Neural cell (in vitro differentiated cells): ENCODE data around the gene SYK. TPM values are rescaled to one million over a fixed set of nuclear protein-coding genes. Genes with fewer than 3 reads are reported as not detected.

Experiments used
- H2AFZ ChIP-seq: fragments of 200-600, 300-800 bp; sonication (generic), shearing (Covaris generic); 2 replicates; pipeline ENCODE4 v1.6.0; 2014; ENCODE audit warnings: low read depth, mild to moderate bottlenecking, antibody characterized with exemption, low read length, moderate library complexity
- H3F3A ChIP-seq: fragments of 200-600 bp; shearing (Covaris generic); 2 replicates; pipeline ENCODE4 v1.6.1; 2016; ENCODE audit warnings: mild to moderate bottlenecking, moderate library complexity, mixed read lengths, antibody characterized with exemption, low read length; ENCODE audit not compliant: insufficient read depth, poor library complexity, severe bottlenecking
- H3K27ac ChIP-seq: fragments of 200-600, 300-800 bp; sonication (generic), shearing (Covaris generic); 2 replicates; pipeline ENCODE4 v1.5.1; 2014; ENCODE audit warnings: mild to moderate bottlenecking, low read length, moderate library complexity
- H3K27me3 ChIP-seq: fragments of 300-800, 200-600 bp; sonication (generic), shearing (Covaris generic); 2 replicates; pipeline ENCODE4 v1.6.0; 2014; ENCODE audit warnings: mild to moderate bottlenecking, low read depth, low read length, moderate library complexity; ENCODE audit not compliant: insufficient read depth
- H3K36me3 ChIP-seq: fragments of 300-800, 200-600 bp; sonication (generic), shearing (Covaris generic); 2 replicates; pipeline ENCODE4 v1.5.1; 2014; ENCODE audit warnings: mild to moderate bottlenecking, antibody characterized with exemption, low read length, moderate library complexity; ENCODE audit not compliant: insufficient read depth
- H3K4me2 ChIP-seq: fragments of 300-800, 200-600 bp; sonication (generic), shearing (Covaris generic); 2 replicates; pipeline ENCODE4 v1.6.0; 2014; ENCODE audit warnings: mild to moderate bottlenecking, low read length
- H3K4me3 ChIP-seq: fragments of 300-800, 200-600 bp; sonication (generic), shearing (Covaris generic); 2 replicates; pipeline ENCODE4 v1.5.1; 2014; ENCODE audit warnings: mild to moderate bottlenecking, low read length, moderate library complexity
- H3K79me2 ChIP-seq: fragments of 200-600 bp; shearing (Covaris generic); replicated peaks from 2 replicates; pipeline ENCODE4 v1.6.0; 2014; ENCODE audit warnings: mild to moderate bottlenecking, low read length, moderate library complexity; ENCODE audit not compliant: insufficient read depth
- H3K9ac ChIP-seq: fragments of 300-800, 200-600 bp; sonication (generic), shearing (Covaris generic); 2 replicates; pipeline ENCODE4 v1.6.1; 2016; ENCODE audit warnings: mild to moderate bottlenecking, low read length, mixed read lengths
- H3K9me2 ChIP-seq: fragments of 200-600 bp; shearing (Covaris generic); 2 replicates; pipeline ENCODE4 v1.6.1; 2016; ENCODE audit warnings: mild to moderate bottlenecking, low read length, mixed read lengths; ENCODE audit not compliant: insufficient read depth
- H3K9me3 ChIP-seq: fragments of 200-600, 300-800 bp; sonication (generic), shearing (Covaris generic); 2 replicates; pipeline ENCODE4 v1.6.1; 2016; ENCODE audit warnings: mild to moderate bottlenecking, mixed run types, low read length, moderate library complexity, mixed read lengths
- H4K20me1 ChIP-seq: fragments of 200-600 bp; shearing (Covaris generic); 2 replicates; pipeline ENCODE4 v1.6.1; 2016; ENCODE audit warnings: mild to moderate bottlenecking, mixed run types; ENCODE audit not compliant: insufficient read depth
- EP300 ChIP-seq: fragments of 450-650 bp; conservative IDR thresholded peaks from 2 replicates; pipeline ENCODE4 v1.6.1; 2014; ENCODE audit warnings: antibody characterized with exemption, mild to moderate bottlenecking, moderate library complexity; ENCODE audit not compliant: poor library complexity, severe bottlenecking
- EZH2 ChIP-seq: fragments of 200-600, 300-800 bp; shearing (Covaris generic), sonication (generic); IDR thresholded peaks from 2 replicates; pipeline ENCODE4 v1.6.1; 2014; ENCODE audit warnings: antibody characterized with exemption, low read length, borderline replicate concordance, mild to moderate bottlenecking; ENCODE audit not compliant: insufficient read depth, poor library complexity, severe bottlenecking
- MXI1 ChIP-seq: fragments of 450-650 bp; conservative IDR thresholded peaks from 2 replicates; pipeline ENCODE4 v1.6.1; 2014; ENCODE audit warnings: antibody characterized with exemption, mild to moderate bottlenecking; ENCODE audit not compliant: poor library complexity, severe bottlenecking
- POLR2AphosphoS5 ChIP-seq: IDR thresholded peaks from 2 replicates; pipeline ENCODE4 v1.6.1; 2012
- RAD21 ChIP-seq: fragments of 450-650 bp; conservative IDR thresholded peaks from 2 replicates; pipeline ENCODE4 v1.6.1; 2014; ENCODE audit warnings: antibody characterized with exemption, mild to moderate bottlenecking, moderate library complexity
- SMC3 ChIP-seq: fragments of 450-650 bp; conservative IDR thresholded peaks from 2 replicates; pipeline ENCODE4 v1.6.1; 2014; ENCODE audit warnings: antibody characterized with exemption, mild to moderate bottlenecking, moderate library complexity; ENCODE audit not compliant: poor library complexity
- TAF1 ChIP-seq: IDR thresholded peaks from 2 replicates; pipeline ENCODE4 v1.6.1; 2012; ENCODE audit warnings: low read depth
- polyA plus RNA-seq: library from polyadenylated mRNA; depleted of rRNA; stranded (reverse); fragments of >200 nt; gene quantifications from 2 replicates; pipeline ENCODE4 v1.2.3, GENCODE V29; 2014
- TF ChIP-seq, protein P1 (sequence below): fragments of 450-650 bp; IDR thresholded peaks from 2 replicates; pipeline ENCODE4 v1.5.1; 2014; ENCODE audit warnings: antibody characterized with exemption, mild to moderate bottlenecking, moderate library complexity; ENCODE audit not compliant: poor library complexity, severe bottlenecking
- TF ChIP-seq, protein P2 (sequence below): IDR thresholded peaks from 2 replicates; pipeline ENCODE4 v1.6.1; 2012; ENCODE audit warnings: borderline replicate concordance

SYK gene
- polyA plus RNA-seq, 1 donor from 2014 or later: not detected

DNA sequence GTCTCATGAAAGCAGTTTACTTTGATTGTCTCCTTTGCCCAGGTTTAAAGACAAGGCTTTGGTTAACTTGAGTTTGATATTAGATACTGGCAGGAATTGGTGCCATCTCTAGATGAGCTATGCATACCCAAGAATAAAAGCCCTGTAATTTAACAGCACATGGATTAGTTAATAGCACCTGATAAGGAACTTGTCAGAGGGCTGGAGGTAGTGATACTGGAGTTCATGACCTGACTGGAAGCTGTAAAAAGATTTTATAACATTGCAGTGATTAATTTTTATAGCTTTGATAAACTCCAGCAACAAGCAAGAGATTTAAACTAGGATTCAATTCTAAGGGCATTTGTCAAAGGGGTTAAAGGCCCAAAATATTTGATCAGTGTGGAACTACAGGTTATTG lies 34.9 kb upstream of the SYK start:
- H3K9ac ChIP-seq: no peak overlapping the region
- no peaks in the 10 kb centered on the region for H3K9me3 ChIP-seq
- no peaks in the 10 kb centered on the region for H3K79me2 ChIP-seq
- H4K20me1 ChIP-seq: no peaks in the 10 kb centered on the region
- no peak overlapping the region for H3K27ac ChIP-seq
- no peaks in the 10 kb centered on the region for H3K9me2 ChIP-seq
- no peaks in the 10 kb centered on the region for H3K27me3 ChIP-seq
- no peaks in the 10 kb centered on the region for H3K36me3 ChIP-seq
- H3F3A ChIP-seq: no peaks in the 10 kb centered on the region
- TF ChIP-seq MXI1: no peak
- TF ChIP-seq RAD21: no peak
- TF ChIP-seq POLR2AphosphoS5: no peak
- TF ChIP-seq, protein P1, sequence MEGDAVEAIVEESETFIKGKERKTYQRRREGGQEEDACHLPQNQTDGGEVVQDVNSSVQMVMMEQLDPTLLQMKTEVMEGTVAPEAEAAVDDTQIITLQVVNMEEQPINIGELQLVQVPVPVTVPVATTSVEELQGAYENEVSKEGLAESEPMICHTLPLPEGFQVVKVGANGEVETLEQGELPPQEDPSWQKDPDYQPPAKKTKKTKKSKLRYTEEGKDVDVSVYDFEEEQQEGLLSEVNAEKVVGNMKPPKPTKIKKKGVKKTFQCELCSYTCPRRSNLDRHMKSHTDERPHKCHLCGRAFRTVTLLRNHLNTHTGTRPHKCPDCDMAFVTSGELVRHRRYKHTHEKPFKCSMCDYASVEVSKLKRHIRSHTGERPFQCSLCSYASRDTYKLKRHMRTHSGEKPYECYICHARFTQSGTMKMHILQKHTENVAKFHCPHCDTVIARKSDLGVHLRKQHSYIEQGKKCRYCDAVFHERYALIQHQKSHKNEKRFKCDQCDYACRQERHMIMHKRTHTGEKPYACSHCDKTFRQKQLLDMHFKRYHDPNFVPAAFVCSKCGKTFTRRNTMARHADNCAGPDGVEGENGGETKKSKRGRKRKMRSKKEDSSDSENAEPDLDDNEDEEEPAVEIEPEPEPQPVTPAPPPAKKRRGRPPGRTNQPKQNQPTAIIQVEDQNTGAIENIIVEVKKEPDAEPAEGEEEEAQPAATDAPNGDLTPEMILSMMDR: no peak
- no peak for TF ChIP-seq SMC3
- no peak for TF ChIP-seq EZH2
- TF ChIP-seq EP300: no peak
- TF ChIP-seq, protein P2, sequence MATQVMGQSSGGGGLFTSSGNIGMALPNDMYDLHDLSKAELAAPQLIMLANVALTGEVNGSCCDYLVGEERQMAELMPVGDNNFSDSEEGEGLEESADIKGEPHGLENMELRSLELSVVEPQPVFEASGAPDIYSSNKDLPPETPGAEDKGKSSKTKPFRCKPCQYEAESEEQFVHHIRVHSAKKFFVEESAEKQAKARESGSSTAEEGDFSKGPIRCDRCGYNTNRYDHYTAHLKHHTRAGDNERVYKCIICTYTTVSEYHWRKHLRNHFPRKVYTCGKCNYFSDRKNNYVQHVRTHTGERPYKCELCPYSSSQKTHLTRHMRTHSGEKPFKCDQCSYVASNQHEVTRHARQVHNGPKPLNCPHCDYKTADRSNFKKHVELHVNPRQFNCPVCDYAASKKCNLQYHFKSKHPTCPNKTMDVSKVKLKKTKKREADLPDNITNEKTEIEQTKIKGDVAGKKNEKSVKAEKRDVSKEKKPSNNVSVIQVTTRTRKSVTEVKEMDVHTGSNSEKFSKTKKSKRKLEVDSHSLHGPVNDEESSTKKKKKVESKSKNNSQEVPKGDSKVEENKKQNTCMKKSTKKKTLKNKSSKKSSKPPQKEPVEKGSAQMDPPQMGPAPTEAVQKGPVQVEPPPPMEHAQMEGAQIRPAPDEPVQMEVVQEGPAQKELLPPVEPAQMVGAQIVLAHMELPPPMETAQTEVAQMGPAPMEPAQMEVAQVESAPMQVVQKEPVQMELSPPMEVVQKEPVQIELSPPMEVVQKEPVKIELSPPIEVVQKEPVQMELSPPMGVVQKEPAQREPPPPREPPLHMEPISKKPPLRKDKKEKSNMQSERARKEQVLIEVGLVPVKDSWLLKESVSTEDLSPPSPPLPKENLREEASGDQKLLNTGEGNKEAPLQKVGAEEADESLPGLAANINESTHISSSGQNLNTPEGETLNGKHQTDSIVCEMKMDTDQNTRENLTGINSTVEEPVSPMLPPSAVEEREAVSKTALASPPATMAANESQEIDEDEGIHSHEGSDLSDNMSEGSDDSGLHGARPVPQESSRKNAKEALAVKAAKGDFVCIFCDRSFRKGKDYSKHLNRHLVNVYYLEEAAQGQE: no peak
- no peak for TF ChIP-seq TAF1
- H3K4me3 ChIP-seq: no peak overlapping the region
- H2AFZ ChIP-seq: no peak overlapping the region
- H3K4me2 ChIP-seq: no peak overlapping the region

DNA sequence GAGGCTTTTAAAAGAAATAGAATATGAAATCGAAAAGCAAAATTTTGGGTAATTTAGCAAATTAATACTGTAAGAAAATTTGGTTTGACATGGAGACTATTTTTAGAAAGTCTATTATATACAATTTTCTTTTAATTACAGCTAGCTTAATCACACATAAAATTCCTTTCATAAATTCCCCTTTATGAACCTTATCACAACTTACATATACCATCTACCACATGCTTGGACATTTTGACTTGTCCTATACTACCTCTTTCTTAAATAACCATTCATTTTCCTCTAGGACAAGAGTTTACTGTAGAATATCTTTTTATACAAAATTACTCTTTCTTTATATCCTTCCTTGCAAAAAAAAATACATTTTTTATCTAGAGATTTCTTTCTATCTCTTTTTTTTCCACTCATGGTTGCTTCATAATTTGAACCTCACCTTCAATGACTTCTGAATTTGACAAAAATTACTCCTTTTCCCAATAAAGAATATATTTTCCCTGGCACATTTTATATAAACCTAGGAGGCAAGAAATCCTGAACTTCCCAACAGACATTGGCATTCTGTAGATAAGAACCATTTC lies 34.0 kb upstream of the SYK start:
- no peaks in the 10 kb centered on the region for H3K9me3 ChIP-seq
- H3K4me3 ChIP-seq: no peak overlapping the region
- H3K9me2 ChIP-seq: no peaks in the 10 kb centered on the region
- H3K36me3 ChIP-seq: no peaks in the 10 kb centered on the region
- H3K4me2 ChIP-seq: no peak overlapping the region
- no peak overlapping the region for H2AFZ ChIP-seq
- H3K27ac ChIP-seq: no peak overlapping the region
- H3K79me2 ChIP-seq: no peaks in the 10 kb centered on the region
- TF ChIP-seq, protein P2: no peak
- TF ChIP-seq SMC3: no peak
- no peaks in the 10 kb centered on the region for H3K27me3 ChIP-seq
- no peak overlapping the region for H3K9ac ChIP-seq
- no peaks in the 10 kb centered on the region for H3F3A ChIP-seq
- H4K20me1 ChIP-seq: no peaks in the 10 kb centered on the region
